Frontal cortex (tissue), 4 donors: ENCODE measurements around the gene ACSF3. TPM values are rescaled to one million over a fixed set of nuclear protein-coding genes. Genes with fewer than 3 reads are reported as not detected.
"Not testable (repeated sequence)": the region's sequence is repeated elsewhere in the genome, so short reads cannot be mapped to it uniquely, and the experiment has no call there.

Experiments
- DNase-seq, 2 donors: peaks; one replicate each; pipeline ENCODE4 v3.0.0; 2012; ENCODE audit warnings: low spot score in 2 of 2
- FAIRE-seq: peaks from 2 replicates; lab custom pipeline; 2012; peaks lifted over from hg19 to GRCh38; lab: Jason Lieb, UNC
- total RNA-seq: library from RNA; depleted of rRNA; stranded (reverse); fragments of >200 nt; gene quantifications from one replicate; pipeline ENCODE4 v1.2.3, GENCODE V29; 2014
- donor health status: control.
- donor health status: control.
- donor health status: control.

The ACSF3 gene
- total RNA-seq, 1 donor from 2014 or later, result 9.0 TPM

- FAIRE-seq, result no peak
These were observed 84.9 kb downstream of the ACSF3 start for GRCh38 chr16:89178453-89179147.

GRCh38 chr16:89179148-89179484, 85.5 kb downstream of the ACSF3 start:
- FAIRE-seq, result no peak
- DNase-seq, result no peak

More at GRCh38 chr16:89178453-89179147, 84.9 kb downstream of the ACSF3 start:
- DNase-seq, result no peak

- DNase-seq, result no peak
- no peak for FAIRE-seq
These were observed 86.1 kb downstream of the ACSF3 start for GRCh38 chr16:89179656-89180315.

GRCh38 chr16:89183463-89183862, 89.8 kb downstream of the ACSF3 start:
- no peak for DNase-seq
- no peak for FAIRE-seq

- FAIRE-seq, result no peak
- no peak for DNase-seq
These were observed 90.5 kb downstream of the ACSF3 start for GRCh38 chr16:89183975-89184676.

- DNase-seq, result no peak
- FAIRE-seq, result no peak
These were observed 91.0 kb downstream of the ACSF3 start for GRCh38 chr16:89184677-89184932.

- DNase-seq (no peak), FAIRE-seq (no peak)
These were observed 91.5 kb downstream of the ACSF3 start for GRCh38 chr16:89184933-89185794.

- FAIRE-seq, DNase-seq: not testable (repeated sequence)
These were observed 92.4 kb downstream of the ACSF3 start for GRCh38 chr16:89185887-89186592.

GRCh38 chr16:89186593-89187031, 93.0 kb downstream of the ACSF3 start:
- not testable (repeated sequence) for DNase-seq, FAIRE-seq

GRCh38 chr16:89187032-89187769, 93.5 kb downstream of the ACSF3 start:
- no peak for FAIRE-seq

GRCh38 chr16:89187770-89188392, 94.2 kb downstream of the ACSF3 start:
- no peak for FAIRE-seq
- no peak for DNase-seq

More at GRCh38 chr16:89187032-89187769, 93.5 kb downstream of the ACSF3 start:
- DNase-seq, result no peak

GRCh38 chr16:89188471-89189357, 95.1 kb downstream of the ACSF3 start:
- not testable (repeated sequence) for DNase-seq, FAIRE-seq

GRCh38 chr16:89189358-89190025, 95.8 kb downstream of the ACSF3 start:
- DNase-seq, result no peak

GRCh38 chr16:89190150-89190958, 96.7 kb downstream of the ACSF3 start:
- DNase-seq, result no peak

More at GRCh38 chr16:89189358-89190025, 95.8 kb downstream of the ACSF3 start:
- no peak for FAIRE-seq

GRCh38 chr16:89191033-89191900, 97.6 kb downstream of the ACSF3 start:
- FAIRE-seq (no peak), DNase-seq (no peak)

More at GRCh38 chr16:89190150-89190958, 96.7 kb downstream of the ACSF3 start:
- no peak for FAIRE-seq
